B cell (primary cell): ENCODE data around the gene HDAC9.

ENCODE experiments used
- CTCF ChIP-seq: fragments of 200-600 bp; IDR thresholded peaks from one replicate; pipeline ENCODE4 v1.8.0; 2022; ENCODE audit warnings: antibody characterized with exemption, mild to moderate bottlenecking
- EZH2 ChIP-seq: IDR thresholded peaks from 2 replicates; pipeline ENCODE4 v1.6.1; 2012; ENCODE audit warnings: borderline replicate concordance, low read depth, mild to moderate bottlenecking, moderate library complexity, low read length; ENCODE audit not compliant: insufficient read depth, poor library complexity, severe bottlenecking

DNA sequence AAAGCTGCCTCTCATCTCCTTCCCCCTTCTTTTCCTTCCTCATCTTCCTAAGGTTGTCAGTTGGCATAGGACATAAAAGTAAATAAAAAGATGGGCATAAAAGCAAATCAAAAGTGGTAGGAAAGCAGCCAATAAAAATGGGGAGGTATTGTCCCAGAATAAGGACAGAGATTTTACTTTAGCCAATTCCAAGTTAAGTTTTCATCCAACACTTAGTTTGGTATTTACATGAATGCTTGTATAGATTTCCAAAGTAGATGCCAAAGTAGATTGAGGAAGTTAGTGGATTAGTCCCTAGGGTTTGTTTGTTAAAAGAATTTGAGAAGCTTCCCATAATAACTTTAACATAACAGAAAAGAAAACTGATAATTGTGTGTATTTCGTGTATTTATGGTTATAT, 33.7 kb downstream of the HDAC9 start:
- TF ChIP-seq CTCF: no peak
- no peak for TF ChIP-seq EZH2
